NCI-H510A treated with DMSO at 0.1 percent for 48 hours (cell line): ENCODE measurements around the gene IER5.
"Not testable (repeated sequence)": the region's sequence is repeated elsewhere in the genome, so short reads cannot be mapped to it uniquely, and the experiment has no call there.

Experiments
- DNase-seq: peaks from one replicate; lab custom pipeline; 2025; lab: John Stamatoyannopoulos, UW

Gene IER5

GRCh38 chr1:181115971-181116370 is 27.5 kb downstream of the IER5 start:
- DNase-seq = not testable (repeated sequence)

- DNase-seq = no peak
Measured at GRCh38 chr1:181116819-181117390, 28.4 kb downstream of the IER5 start.

GRCh38 chr1:181117648-181118449 is 29.3 kb downstream of the IER5 start:
- peak; percentile 84 for DNase-seq

GRCh38 chr1:181119093-181119989 is 30.8 kb downstream of the IER5 start:
- DNase-seq = no peak

- peak; percentile 79 for DNase-seq
Measured at GRCh38 chr1:181120924-181121323, 32.4 kb downstream of the IER5 start.

GRCh38 chr1:181121498-181121897 is 33.0 kb downstream of the IER5 start:
- no peak for DNase-seq

- DNase-seq = no peak
Measured at GRCh38 chr1:181122222-181122621, 33.7 kb downstream of the IER5 start.

GRCh38 chr1:181123173-181123572 is 34.7 kb downstream of the IER5 start:
- DNase-seq = no peak

- DNase-seq = no peak
Measured at GRCh38 chr1:181124291-181124751, 35.8 kb downstream of the IER5 start.

- DNase-seq = peak; percentile 48
Measured at GRCh38 chr1:181126289-181126688, 37.8 kb downstream of the IER5 start.

GRCh38 chr1:181126871-181127587 is 38.5 kb downstream of the IER5 start:
- peak; percentile 98 for DNase-seq

- DNase-seq = no peak
Measured at GRCh38 chr1:181127898-181128453, 39.5 kb downstream of the IER5 start.

- peak; percentile 14 for DNase-seq
Measured at GRCh38 chr1:181128592-181129497, 40.3 kb downstream of the IER5 start.

- DNase-seq = no peak
Measured at GRCh38 chr1:181129771-181130606, 41.5 kb downstream of the IER5 start.

GRCh38 chr1:181131255-181131941 is 42.9 kb downstream of the IER5 start:
- no peak for DNase-seq

- DNase-seq = peak; percentile 21
Measured at GRCh38 chr1:181133441-181133951, 45.0 kb downstream of the IER5 start.

GRCh38 chr1:181133969-181134418 is 45.5 kb downstream of the IER5 start:
- no peak for DNase-seq
